B cell (primary cell): ENCODE data around the gene JMJD6. TPM values are rescaled to one million over a fixed set of nuclear protein-coding genes. Genes with fewer than 3 reads are reported as not detected.

ENCODE experiments used
- ATAC-seq: fragments of 200-7000 bp; cut with Tn5 transposase; one replicate; pipeline ENCODE4 v1.10.0; 2021; ENCODE audit warnings: low read depth, mild to moderate bottlenecking, moderate number of reproducible peaks, moderate library complexity
- CTCF ChIA-PET: fragments of 350-600 bp; sonication (Branson Sonifier 250); formaldehyde crosslinking; loops from one replicate; lab custom pipeline; 2021; ENCODE audit warnings: antibody characterized with exemption, inconsistent platforms; lab: Charles Lee
- POLR2A ChIA-PET: fragments of 350-600 bp; sonication (Branson Sonifier 250); formaldehyde crosslinking; loops from one replicate; lab custom pipeline; 2021; ENCODE audit warnings: antibody characterized with exemption; lab: Charles Lee
- DNase-seq: peaks from one replicate; pipeline ENCODE4 v3.0.0; 2013
- H2AFZ ChIP-seq: 2 replicates; pipeline ENCODE4 v1.6.1; 2012; ENCODE audit warnings: mild to moderate bottlenecking, low read depth, low read length; ENCODE audit not compliant: insufficient read depth, poor library complexity, severe bottlenecking
- H3K27ac ChIP-seq, 2 donors: 1 replicate in 1 of 2; 2 replicates in 1 of 2; pipeline ENCODE4 v1.5.1; 2012 to 2013; ENCODE audit warnings: low read length in 2 of 2, mild to moderate bottlenecking in 2 of 2, moderate library complexity in 1 of 2
- H3K27me3 ChIP-seq, 4 experiments: fragments of 200-600 bp in 1 of 4; sonication (generic) in 1 of 4; replicated peaks in 1 of 4; 1 replicate in 2 of 4; 2 replicates in 2 of 4; pipeline versions ENCODE4 v1.6.1 to v1.7.0; 2013 to 2016; ENCODE audit warnings: low read length in 3 of 4, mild to moderate bottlenecking in 2 of 4, mixed read lengths in 1 of 4, moderate library complexity in 1 of 4; ENCODE audit not compliant: insufficient read depth in 4 of 4, control insufficient read depth in 3 of 4; ENCODE audit errors: control extremely low read depth in 1 of 4
- H3K36me3 ChIP-seq, 2 experiments: replicated peaks in 1 of 2; 1 replicate in 1 of 2; 2 replicates in 1 of 2; pipeline versions ENCODE4 v1.6.1 to v1.7.1; 2013; ENCODE audit warnings: low read length in 1 of 2; ENCODE audit not compliant: insufficient read depth in 2 of 2, control insufficient read depth in 1 of 2; ENCODE audit errors: control extremely low read depth in 1 of 2, extremely low read depth in 1 of 2
- H3K4me1 ChIP-seq, 2 donors: fragments of 200-600 bp in 1 of 2; sonication (generic) in 1 of 2; 1 replicate in 1 of 2; 2 replicates in 1 of 2; pipeline versions ENCODE4 v1.5.1 to v1.6.1; 2013 to 2017; ENCODE audit warnings: low read length in 2 of 2; ENCODE audit not compliant: control insufficient read depth in 2 of 2, insufficient read depth in 2 of 2
- H3K4me2 ChIP-seq: replicated peaks from 2 replicates; pipeline ENCODE3; 2012; ENCODE audit warnings: mild to moderate bottlenecking, low read depth, low read length; ENCODE audit not compliant: poor library complexity, severe bottlenecking
- H3K4me3 ChIP-seq, 5 experiments: fragments of 200-600 bp in 1 of 5; sonication (generic) in 1 of 5; 1 replicate in 3 of 5; 2 replicates in 2 of 5; pipeline versions ENCODE4 v1.5.1 to v1.7.0; 2011 to 2016; ENCODE audit warnings: low read length in 4 of 5, mild to moderate bottlenecking in 4 of 5, low read depth in 2 of 5, control low read depth in 1 of 5, moderate library complexity in 1 of 5; ENCODE audit not compliant: insufficient read depth in 1 of 5; ENCODE audit errors: control extremely low read depth in 1 of 5, extremely low read depth in 1 of 5
- H3K79me2 ChIP-seq: fragments of 200-600 bp; sonication (generic); one replicate; pipeline ENCODE4 v1.6.0; 2016; ENCODE audit warnings: low read length; ENCODE audit not compliant: control insufficient read depth, insufficient read depth
- H3K9ac ChIP-seq: fragments of 200-600 bp; sonication (generic); 2 replicates; pipeline ENCODE4 v1.6.1; 2017; ENCODE audit warnings: mild to moderate bottlenecking, low read length, moderate library complexity
- H3K9me3 ChIP-seq, 3 donors: one replicate each; pipeline versions ENCODE4 v1.6.1 to v1.7.1; 2013; ENCODE audit warnings: low read length in 2 of 3; ENCODE audit not compliant: control insufficient read depth in 2 of 3, insufficient read depth in 1 of 3; ENCODE audit errors: control extremely low read depth in 1 of 3
- H4K20me1 ChIP-seq: 2 replicates; pipeline ENCODE4 v1.6.0; 2012; ENCODE audit warnings: mild to moderate bottlenecking, low read length; ENCODE audit not compliant: insufficient read depth, control insufficient read depth, poor library complexity, severe bottlenecking
- H3K27ac Mint-ChIP-seq: one replicate; pipeline ENCODE4 v1.8.0; 2021; ENCODE audit warnings: mixed read lengths
- H3K27me3 Mint-ChIP-seq: one replicate; pipeline ENCODE4 v1.8.0; 2021; ENCODE audit warnings: mixed read lengths
- H3K4me1 Mint-ChIP-seq: one replicate; pipeline ENCODE4 v1.8.0; 2021; ENCODE audit warnings: mixed read lengths
- H3K4me3 Mint-ChIP-seq: one replicate; pipeline ENCODE4 v1.8.0; 2021; ENCODE audit warnings: mixed read lengths
- H3K9me3 Mint-ChIP-seq: one replicate; pipeline ENCODE4 v1.8.0; 2022; ENCODE audit warnings: mixed read lengths; ENCODE audit not compliant: insufficient read depth
- EZH2 ChIP-seq: IDR thresholded peaks from 2 replicates; pipeline ENCODE4 v1.6.1; 2012; ENCODE audit warnings: borderline replicate concordance, low read depth, mild to moderate bottlenecking, moderate library complexity, low read length; ENCODE audit not compliant: insufficient read depth, poor library complexity, severe bottlenecking
- WGBS: methylation state at CpG from one replicate; pipeline ENCODE4 v1.1.5; 2013; ENCODE audit warnings: missing lambda C conversion rate; ENCODE audit not compliant: insufficient coverage; 5-methylcytosine and 5-hydroxymethylcytosine counted together
- intact Hi-C: fragments of 100-400 bp; cut with micrococcal nuclease; formaldehyde crosslinking; loops from one replicate; pipeline ENCODE4 v1.10.0; 2022
- polyA plus RNA-seq: library from polyadenylated mRNA; depleted of rRNA; stranded (reverse); fragments of >200 nt; gene quantifications from 2 replicates; pipeline ENCODE4 v1.2.3, GENCODE V29; 2012
- total RNA-seq, 2 donors: library from RNA; stranded (reverse); fragments of 120-200 nt in 1 of 2; gene quantifications; 1 replicate in 1 of 2; 2 replicates in 1 of 2; pipeline versions ENCODE4 v1.2.3 to v1.2.4, GENCODE V29; 2013 to 2022
- TF ChIP-seq, protein P1 (sequence below): fragments of 200-600 bp; IDR thresholded peaks from one replicate; pipeline ENCODE4 v1.8.0; 2022; ENCODE audit warnings: antibody characterized with exemption, mild to moderate bottlenecking

JMJD6 gene
- total and polyA plus RNA-seq, 2 donors (not counting 1 experiment from before 2014, with no cell fraction given): 38.2 to 45.0 TPM

DNA sequence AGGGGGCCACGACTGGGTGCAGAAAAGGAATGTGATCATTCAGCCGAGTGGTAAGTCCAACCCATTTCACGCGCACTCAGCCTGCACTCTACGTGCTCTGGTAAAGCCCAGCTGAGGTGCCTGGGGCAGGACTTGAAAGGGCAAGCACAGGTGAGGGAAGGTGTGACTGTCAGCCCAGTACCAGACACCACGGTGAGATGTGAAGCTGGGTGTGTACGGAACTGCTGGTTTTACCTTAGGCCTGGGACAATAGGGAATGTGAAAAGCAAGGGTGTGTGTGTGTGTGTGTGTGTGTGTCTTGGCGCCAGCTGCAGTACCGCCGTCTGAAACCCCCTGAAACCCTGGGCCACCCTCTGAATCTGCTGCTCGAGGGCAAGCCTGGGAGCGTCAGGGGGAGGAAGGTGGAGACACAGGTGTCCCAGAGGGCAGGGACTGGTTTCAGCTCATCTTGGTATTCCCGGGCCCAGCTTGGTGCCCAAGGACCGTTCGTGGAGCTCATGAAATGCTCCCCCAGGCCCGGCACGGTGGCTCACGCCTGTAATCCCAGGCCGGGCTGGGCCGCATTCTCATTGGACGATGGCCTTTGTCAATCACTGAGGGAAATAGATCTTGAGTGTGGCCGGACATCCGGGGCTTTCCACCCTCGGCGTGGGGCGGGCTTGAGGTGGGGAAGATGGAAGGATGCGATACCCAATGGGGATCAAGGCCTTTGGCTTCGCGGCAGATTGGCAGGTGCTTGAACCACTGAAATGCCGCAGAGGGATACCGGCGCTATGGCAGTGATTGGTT lies 55.1 kb downstream of the JMJD6 start:
- Mint-ChIP-seq H3K9me3 (no peaks in the 10 kb centered on the region), H3K27me3 (peaks cover 13% of the 10 kb centered on the region), H3K4me3 (peak overlapping the region; percentile 92), H3K27ac (peak overlapping the region; percentile 93), H3K4me1 (peaks cover 25% of the 10 kb centered on the region)
- peak overlapping the region; percentile 73 for H3K4me2 ChIP-seq
- peak overlapping the region; percentile 66 to 92 (median 84) for H3K4me3 ChIP-seq
- H3K9ac ChIP-seq: peak overlapping the region; percentile 80
- intact Hi-C loops: loop anchor here (1.0 to 5.0 kb wide), 5 partner anchors 39 to 317 kb away; partner anchors contain the start of genes JMJD6, METTL23 and MXRA7
- peak; percentile 99 for ATAC-seq
- H3K27me3 ChIP-seq: peaks cover 0 to 3% (median 1%) of the 10 kb centered on the region in 4 experiments
- peaks cover 10 to 18% of the 10 kb centered on the region in 2 donors for H3K4me1 ChIP-seq
- CTCF ChIA-PET: interaction anchor here (0.6 to 1.5 kb wide), 5 partner anchors 10 to 416 kb away, joined by 3 to 7 read pairs (median 3); no protein-coding TSS in a partner anchor
- peaks cover 0 to 12% (median 0%) of the 10 kb centered on the region in 3 donors for H3K9me3 ChIP-seq
- WGBS: 30% methylated on average over 32 of the region's 32 CpGs
- peak overlapping the region; percentile 80 to 81 for H3K27ac ChIP-seq
- TF ChIP-seq, protein P1, sequence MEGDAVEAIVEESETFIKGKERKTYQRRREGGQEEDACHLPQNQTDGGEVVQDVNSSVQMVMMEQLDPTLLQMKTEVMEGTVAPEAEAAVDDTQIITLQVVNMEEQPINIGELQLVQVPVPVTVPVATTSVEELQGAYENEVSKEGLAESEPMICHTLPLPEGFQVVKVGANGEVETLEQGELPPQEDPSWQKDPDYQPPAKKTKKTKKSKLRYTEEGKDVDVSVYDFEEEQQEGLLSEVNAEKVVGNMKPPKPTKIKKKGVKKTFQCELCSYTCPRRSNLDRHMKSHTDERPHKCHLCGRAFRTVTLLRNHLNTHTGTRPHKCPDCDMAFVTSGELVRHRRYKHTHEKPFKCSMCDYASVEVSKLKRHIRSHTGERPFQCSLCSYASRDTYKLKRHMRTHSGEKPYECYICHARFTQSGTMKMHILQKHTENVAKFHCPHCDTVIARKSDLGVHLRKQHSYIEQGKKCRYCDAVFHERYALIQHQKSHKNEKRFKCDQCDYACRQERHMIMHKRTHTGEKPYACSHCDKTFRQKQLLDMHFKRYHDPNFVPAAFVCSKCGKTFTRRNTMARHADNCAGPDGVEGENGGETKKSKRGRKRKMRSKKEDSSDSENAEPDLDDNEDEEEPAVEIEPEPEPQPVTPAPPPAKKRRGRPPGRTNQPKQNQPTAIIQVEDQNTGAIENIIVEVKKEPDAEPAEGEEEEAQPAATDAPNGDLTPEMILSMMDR: no peak
- TF ChIP-seq EZH2: no peak
- peak; percentile 99 for DNase-seq
- no peaks in the 10 kb centered on the region for H4K20me1 ChIP-seq
- H3K79me2 ChIP-seq: no peaks in the 10 kb centered on the region
- POLR2A ChIA-PET: interaction anchor here (0.5 to 1.4 kb wide), 7 partner anchors 47 to 399 kb away, joined by 3 to 6 read pairs (median 3); partner anchors contain the start of gene JMJD6
- H3K36me3 ChIP-seq: no peaks in the 10 kb centered on the region
- H2AFZ ChIP-seq: peak overlapping the region; percentile 90
